ENCODE measurements around the gene TP53RK. TPM values are rescaled to one million over a fixed set of nuclear protein-coding genes. Genes with fewer than 3 reads are reported as not detected.

TP53RK gene
- total RNA-seq, 1 donor from 2014 or later: 17.3 TPM

- Mint-ChIP-seq H3K4me1 (peaks cover 5% of the 10 kb centered on the region), H3K27ac (no peak overlapping the region)
- TF ChIP-seq CTCF (IDR thresholded peaks at IDR 0.05; ENCODE audit: unreplicated experiment): no peak
These were observed 11.8 kb upstream of the TP53RK start for GRCh38 chr20:46701057-46701456.

GRCh38 chr20:46700481-46700880, 11.2 kb upstream of the TP53RK start:
- no peaks in the 10 kb centered on the region for H3K36me3 Mint-ChIP-seq
- no peak for DNase-seq (ENCODE audit: low spot score in 2 of 2, unreplicated experiment in 2 of 2)
- peaks cover 2% of the 10 kb centered on the region for H3K27me3 Mint-ChIP-seq (ENCODE audit: low read depth)
- no peak for TF ChIP-seq CTCF (IDR thresholded peaks at IDR 0.05; ENCODE audit: unreplicated experiment)
- no peak overlapping the region for H3K4me3 Mint-ChIP-seq
- H3K4me1 Mint-ChIP-seq: peaks cover 10% of the 10 kb centered on the region
- H3K9me3 Mint-ChIP-seq: no peaks in the 10 kb centered on the region
- no peak overlapping the region for H3K27ac Mint-ChIP-seq

More at GRCh38 chr20:46701057-46701456, 11.8 kb upstream of the TP53RK start:
- Mint-ChIP-seq H3K27me3 (ENCODE audit: low read depth) (peaks cover 2% of the 10 kb centered on the region), H3K36me3 (no peaks in the 10 kb centered on the region), H3K4me3 (no peak overlapping the region), H3K9me3 (no peaks in the 10 kb centered on the region)
- DNase-seq (ENCODE audit: low spot score in 2 of 2, unreplicated experiment in 2 of 2): no peak

GRCh38 chr20:46699651-46700359, 10.6 kb upstream of the TP53RK start:
- Mint-ChIP-seq H3K9me3 (no peaks in the 10 kb centered on the region), H3K27me3 (ENCODE audit: low read depth) (peaks cover 2% of the 10 kb centered on the region), H3K4me3 (no peak overlapping the region), H3K4me1 (peaks cover 12% of the 10 kb centered on the region), H3K27ac (no peak overlapping the region), H3K36me3 (no peaks in the 10 kb centered on the region)
- no peak for DNase-seq (ENCODE audit: low spot score in 2 of 2, unreplicated experiment in 2 of 2)
- no peak for TF ChIP-seq CTCF (IDR thresholded peaks at IDR 0.05; ENCODE audit: unreplicated experiment)

GRCh38 chr20:46698788-46699187, 9.5 kb upstream of the TP53RK start:
- H3K36me3 Mint-ChIP-seq: no peaks in the 10 kb centered on the region
- H3K4me3 Mint-ChIP-seq: no peak overlapping the region
- TF ChIP-seq CTCF (IDR thresholded peaks at IDR 0.05; ENCODE audit: unreplicated experiment): no peak
- peaks cover 2% of the 10 kb centered on the region for H3K27me3 Mint-ChIP-seq (ENCODE audit: low read depth)
- H3K9me3 Mint-ChIP-seq: no peaks in the 10 kb centered on the region
- H3K27ac Mint-ChIP-seq: no peak overlapping the region
- peaks cover 12% of the 10 kb centered on the region for H3K4me1 Mint-ChIP-seq
- no peak for DNase-seq (ENCODE audit: low spot score in 2 of 2, unreplicated experiment in 2 of 2)

- H3K27ac Mint-ChIP-seq: no peak overlapping the region
- H3K9me3 Mint-ChIP-seq: peaks cover 3% of the 10 kb centered on the region
- H3K4me1 Mint-ChIP-seq: peaks cover 12% of the 10 kb centered on the region
- DNase-seq (ENCODE audit: low spot score in 2 of 2, unreplicated experiment in 2 of 2): no peak
- H3K27me3 Mint-ChIP-seq (ENCODE audit: low read depth): peaks cover 2% of the 10 kb centered on the region
- no peaks in the 10 kb centered on the region for H3K36me3 Mint-ChIP-seq
- H3K4me3 Mint-ChIP-seq: no peak overlapping the region
- no peak for TF ChIP-seq CTCF (IDR thresholded peaks at IDR 0.05; ENCODE audit: unreplicated experiment)
These were observed 7.6 kb upstream of the TP53RK start for GRCh38 chr20:46696791-46697279.

Data from mesothelial cell of epicardium (in vitro differentiated cells).